Measurements from ENCODE around the gene PALMD. TPM values are rescaled to one million over a fixed set of nuclear protein-coding genes. Genes with fewer than 3 reads are reported as not detected.

PALMD gene
- total and polyA plus RNA-seq, 5 donors = 71.9 to 79.6 (median 74.6) TPM

Other genes with a start within 250 kb of the PALMD start
- 1 to 10 TPM; 6.3 to 7.6 (median 6.9) TPM for gene FRRS1, start 120.5 kb downstream of the PALMD start, total RNA-seq
- 1.4 TPM for gene FRRS1, start 120.5 kb downstream of the PALMD start, polyA plus RNA-seq
- gene AGL, start 204.2 kb downstream of the PALMD start, total RNA-seq = 10 to 100 TPM; 58.8 to 66.4 (median 62.3) TPM
- gene AGL, start 204.2 kb downstream of the PALMD start, polyA plus RNA-seq = 23.2 TPM

Data from right cardiac atrium (tissue), 5 donors.